Breast epithelium (tissue), 4 donors: Measurements from ENCODE around the gene FMN1. TPM values are rescaled to one million over a fixed set of nuclear protein-coding genes. Genes with fewer than 3 reads are reported as not detected.

Source experiments
- DNase-seq, 2 donors: peaks; one replicate each; pipeline ENCODE4 v3.0.0-alpha.2; 2019; ENCODE audit warnings: low spot score in 2 of 2
- H3K27ac ChIP-seq, 2 donors: fragments of 200-600 bp; sonication (generic) in 1 of 2; one replicate each; pipeline ENCODE4 v1.5.1; 2016 to 2019; ENCODE audit warnings: mild to moderate bottlenecking in 1 of 2
- H3K27me3 ChIP-seq, 2 donors: fragments of 200-600 bp; sonication (generic) in 1 of 2; one replicate each; pipeline versions ENCODE4 v1.5.1 to v1.6.0; 2017 to 2019; ENCODE audit warnings: control low read depth in 1 of 2, mild to moderate bottlenecking in 1 of 2
- H3K36me3 ChIP-seq: fragments of 200-600 bp; one replicate; pipeline ENCODE4 v1.5.1; 2019
- H3K4me1 ChIP-seq, 2 donors: fragments of 200-600 bp; sonication (generic); one replicate each; pipeline ENCODE4 v1.5.1; 2016 to 2019; ENCODE audit warnings: control low read depth in 1 of 2
- H3K4me3 ChIP-seq, 3 donors: fragments of 200-600 bp; sonication (generic); 1 replicate in 2 of 3; 2 replicates in 1 of 3; pipeline ENCODE4 v1.5.1; 2016 to 2019; ENCODE audit warnings: mild to moderate bottlenecking in 3 of 3, moderate library complexity in 2 of 3
- H3K9me3 ChIP-seq, 2 donors: fragments of 200-600 bp; sonication (generic) in 1 of 2; one replicate each; pipeline ENCODE4 v1.5.1; 2016 to 2019; ENCODE audit warnings: control low read depth in 1 of 2
- POLR2A ChIP-seq: fragments of 450-650 bp; IDR thresholded peaks from one replicate; pipeline ENCODE4 v1.6.1; 2016; ENCODE audit warnings: antibody characterized with exemption, mild to moderate bottlenecking, moderate library complexity
- POLR2AphosphoS5 ChIP-seq, 3 donors: sonication (generic); formaldehyde crosslinking; IDR thresholded peaks; one replicate each; pipeline ENCODE4 v1.6.1; 2017; ENCODE audit warnings: antibody characterized with exemption in 3 of 3
- intact Hi-C: fragments of 100-400 bp; cut with DNase I; formaldehyde crosslinking; loops from one replicate; pipeline ENCODE4 v1.15.1; 2023; ENCODE audit warnings: low total_unique reads
- total RNA-seq, 3 donors: library from RNA; depleted of rRNA; stranded (reverse); fragments of >200 nt; gene quantifications; one replicate each; pipeline ENCODE4 v1.1.0, GENCODE V29; 2016
- TF ChIP-seq, protein P1 (sequence below), 3 donors: fragments of 450-650 bp; IDR thresholded peaks; one replicate each; pipeline ENCODE4 v1.5.1; 2016 to 2017; ENCODE audit warnings: antibody characterized with exemption in 3 of 3, mild to moderate bottlenecking in 3 of 3, moderate library complexity in 3 of 3

FMN1 gene
- total RNA-seq, 3 donors from 2014 or later: 33.1 to 56.8 (median 50.7) TPM

DNA sequence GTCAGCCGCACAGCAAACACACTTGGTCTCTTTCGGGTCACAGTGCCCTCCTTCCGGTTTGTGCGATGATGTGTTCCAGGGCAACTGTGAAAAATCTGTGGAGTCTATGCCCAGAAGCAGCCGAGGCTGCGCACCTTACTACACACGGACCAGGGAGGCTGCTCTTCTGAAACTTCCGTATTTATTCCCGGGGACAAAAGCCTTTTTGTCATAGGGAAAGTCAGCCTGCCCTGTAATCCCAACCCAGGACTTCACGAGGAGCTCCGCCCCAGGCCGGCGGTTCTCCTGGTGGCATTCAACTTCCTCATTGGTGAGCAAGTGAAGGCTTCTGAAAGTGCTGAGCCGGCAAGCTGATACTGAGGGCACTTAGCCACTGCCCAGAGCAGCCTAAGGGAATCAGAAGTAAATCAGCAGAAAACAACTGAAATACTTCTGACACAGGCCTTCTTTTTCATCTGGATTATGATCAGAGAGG lies 126.5 kb downstream of the FMN1 start:
- peak; percentile 65 to 90 for DNase-seq
- H3K27me3 ChIP-seq: no peaks in the 10 kb centered on the region
- H3K4me1 ChIP-seq: peaks cover 4 to 8% of the 10 kb centered on the region in 2 donors
- peak overlapping the region; percentile 93 to 95 for H3K27ac ChIP-seq
- intact Hi-C loops: no loop called here
- TF ChIP-seq POLR2A (peak; percentile 54), POLR2AphosphoS5 (IDR thresholded peaks at IDR 0.05) (peak in 2 of 3 donors; percentile 20 to 29)
- TF ChIP-seq, protein P1, sequence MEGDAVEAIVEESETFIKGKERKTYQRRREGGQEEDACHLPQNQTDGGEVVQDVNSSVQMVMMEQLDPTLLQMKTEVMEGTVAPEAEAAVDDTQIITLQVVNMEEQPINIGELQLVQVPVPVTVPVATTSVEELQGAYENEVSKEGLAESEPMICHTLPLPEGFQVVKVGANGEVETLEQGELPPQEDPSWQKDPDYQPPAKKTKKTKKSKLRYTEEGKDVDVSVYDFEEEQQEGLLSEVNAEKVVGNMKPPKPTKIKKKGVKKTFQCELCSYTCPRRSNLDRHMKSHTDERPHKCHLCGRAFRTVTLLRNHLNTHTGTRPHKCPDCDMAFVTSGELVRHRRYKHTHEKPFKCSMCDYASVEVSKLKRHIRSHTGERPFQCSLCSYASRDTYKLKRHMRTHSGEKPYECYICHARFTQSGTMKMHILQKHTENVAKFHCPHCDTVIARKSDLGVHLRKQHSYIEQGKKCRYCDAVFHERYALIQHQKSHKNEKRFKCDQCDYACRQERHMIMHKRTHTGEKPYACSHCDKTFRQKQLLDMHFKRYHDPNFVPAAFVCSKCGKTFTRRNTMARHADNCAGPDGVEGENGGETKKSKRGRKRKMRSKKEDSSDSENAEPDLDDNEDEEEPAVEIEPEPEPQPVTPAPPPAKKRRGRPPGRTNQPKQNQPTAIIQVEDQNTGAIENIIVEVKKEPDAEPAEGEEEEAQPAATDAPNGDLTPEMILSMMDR (IDR thresholded peaks at IDR 0.05): no peak
- H3K4me3 ChIP-seq: peak overlapping the region; percentile 23 to 63 (median 48)
- H3K9me3 ChIP-seq: no peaks in the 10 kb centered on the region
- H3K36me3 ChIP-seq: no peaks in the 10 kb centered on the region

DNA sequence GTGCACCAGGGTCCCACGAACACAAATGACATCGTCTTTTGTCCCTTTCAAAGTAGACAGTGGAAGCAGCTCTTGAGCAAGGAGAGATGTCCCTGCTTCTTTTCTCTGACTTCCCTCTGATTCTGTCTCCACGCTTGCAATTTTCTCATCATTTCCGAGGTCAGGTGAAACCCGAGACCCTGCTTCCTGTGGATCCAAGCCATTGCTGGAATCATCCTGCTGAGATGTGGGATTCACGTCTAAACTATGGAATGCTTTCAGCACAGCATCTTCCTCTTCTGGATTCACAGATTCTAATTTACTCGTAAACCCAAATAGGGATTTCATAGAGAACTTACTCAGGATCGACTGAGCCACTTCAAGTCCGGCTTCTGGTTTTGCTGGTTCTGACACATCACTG lies 127.1 kb downstream of the FMN1 start:
- Histone ChIP-seq H3K9me3 (no peaks in the 10 kb centered on the region), H3K4me1 (peaks cover 4 to 8% of the 10 kb centered on the region in 2 donors), H3K4me3 (peak overlapping the region; percentile 23 to 63 (median 48)), H3K27ac (peak overlapping the region; percentile 93 to 95), H3K36me3 (no peaks in the 10 kb centered on the region), H3K27me3 (no peaks in the 10 kb centered on the region)
- TF ChIP-seq POLR2AphosphoS5 (IDR thresholded peaks at IDR 0.05): no peak
- no peak for TF ChIP-seq POLR2A
- TF ChIP-seq, protein P1 (IDR thresholded peaks at IDR 0.05): no peak
- no peak for DNase-seq
- intact Hi-C loops: no loop called here

DNA sequence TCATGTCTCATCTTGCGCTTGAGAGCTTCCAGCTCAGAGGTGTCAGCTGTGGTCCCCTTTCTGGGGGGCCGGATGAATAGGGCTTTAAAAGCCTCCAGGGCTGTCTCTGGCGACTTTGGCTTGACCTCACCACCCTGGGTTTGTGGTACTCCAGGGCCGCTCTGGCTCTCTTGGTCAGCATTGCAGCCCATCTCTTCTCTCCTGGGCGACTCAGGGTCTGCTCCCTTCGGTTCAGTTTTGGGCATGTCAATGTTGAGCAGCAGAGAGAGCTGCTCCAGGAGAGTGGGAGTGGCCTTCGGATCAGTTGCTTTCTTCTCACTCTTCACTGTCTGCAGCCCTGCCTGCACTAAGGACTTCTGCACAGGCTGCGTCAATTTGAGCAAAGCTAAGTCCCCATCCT lies 127.9 kb downstream of the FMN1 start:
- H3K36me3 ChIP-seq: no peaks in the 10 kb centered on the region
- TF ChIP-seq POLR2A (no peak), POLR2AphosphoS5 (IDR thresholded peaks at IDR 0.05) (no peak)
- TF ChIP-seq, protein P1 (IDR thresholded peaks at IDR 0.05): no peak
- H3K27ac ChIP-seq: peak overlapping the region; percentile 93 to 95
- H3K4me1 ChIP-seq: peaks cover 4 to 8% of the 10 kb centered on the region in 2 donors
- peak overlapping the region in 2 of 3 donors; percentile 48 to 63 for H3K4me3 ChIP-seq
- H3K27me3 ChIP-seq: no peaks in the 10 kb centered on the region
- no peak for DNase-seq
- no peaks in the 10 kb centered on the region for H3K9me3 ChIP-seq
- intact Hi-C loops: no loop called here

DNA sequence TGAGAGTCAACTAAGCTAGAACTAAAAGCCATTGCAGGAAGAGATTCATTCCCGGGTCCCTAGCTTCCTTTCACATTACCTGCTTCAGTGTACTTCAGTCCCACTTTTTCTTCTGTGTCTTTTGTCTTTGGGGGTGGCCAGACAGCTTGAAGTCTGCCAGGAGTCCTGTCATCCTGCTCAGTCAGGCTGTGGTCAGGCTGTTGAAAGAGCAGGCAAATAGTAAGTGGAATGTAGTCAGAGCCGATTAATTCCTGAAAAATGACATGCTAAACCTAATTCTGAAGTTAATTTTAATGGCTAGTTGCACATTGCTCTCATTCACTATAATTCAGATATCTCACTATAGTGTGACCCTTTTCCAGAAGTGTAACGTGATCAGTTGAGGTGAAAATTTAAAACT lies 129.6 kb downstream of the FMN1 start:
- H3K4me3 ChIP-seq: peak overlapping the region in 2 of 3 donors; percentile 7 to 9
- H3K4me1 ChIP-seq: peaks cover 4 to 8% of the 10 kb centered on the region in 2 donors
- H3K9me3 ChIP-seq: no peaks in the 10 kb centered on the region
- no peak for DNase-seq
- H3K36me3 ChIP-seq: no peaks in the 10 kb centered on the region
- intact Hi-C loops: no loop called here
- TF ChIP-seq, protein P1 (IDR thresholded peaks at IDR 0.05): no peak
- no peak for TF ChIP-seq POLR2A
- no peak for TF ChIP-seq POLR2AphosphoS5 (IDR thresholded peaks at IDR 0.05)
- H3K27ac ChIP-seq: no peak overlapping the region
- H3K27me3 ChIP-seq: no peaks in the 10 kb centered on the region

DNA sequence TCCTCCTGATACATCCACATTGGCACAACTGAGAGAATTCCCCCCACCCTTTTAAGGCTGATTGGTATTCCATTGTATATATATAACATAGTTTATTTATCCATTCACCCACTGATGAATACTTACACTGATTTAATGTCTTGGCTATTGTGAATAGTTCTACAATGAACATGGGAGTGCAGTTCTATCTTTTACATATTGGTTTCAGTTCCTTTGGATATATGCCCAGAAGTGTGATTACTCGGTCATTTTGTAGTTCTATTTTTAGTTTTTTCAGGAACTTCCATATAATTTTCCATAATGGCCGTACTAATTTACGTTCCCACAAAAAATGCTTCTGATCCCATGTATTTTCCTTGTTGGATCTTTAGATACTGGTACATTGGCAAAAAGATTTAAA lies 135.3 kb downstream of the FMN1 start:
- Histone ChIP-seq H3K27ac (no peak overlapping the region), H3K4me1 (no peaks in the 10 kb centered on the region), H3K9me3 (no peaks in the 10 kb centered on the region), H3K36me3 (no peaks in the 10 kb centered on the region), H3K4me3 (no peak overlapping the region), H3K27me3 (no peaks in the 10 kb centered on the region)
- TF ChIP-seq, protein P1 (IDR thresholded peaks at IDR 0.05): no peak
- no peak for TF ChIP-seq POLR2A
- no peak for TF ChIP-seq POLR2AphosphoS5 (IDR thresholded peaks at IDR 0.05)
- no peak for DNase-seq
- intact Hi-C loops: loop anchor here (10.0 kb wide), 1 partner anchor 1766 kb away; no protein-coding TSS in a partner anchor
